D721Med (cell line): Measurements from ENCODE around the gene PNLIPRP1.
A peak's percentile ranks its signal among the peaks of the same experiment; 100 is the strongest.

Experiments
- DNase-seq: peaks from one replicate; pipeline ENCODE4 v3.0.0; 2011; ENCODE audit warnings: low spot score; ENCODE audit not compliant: insufficient read length
- FAIRE-seq: peaks from 2 replicates; lab custom pipeline; 2011; peaks lifted over from hg19 to GRCh38; lab: Jason Lieb, UNC
- TF ChIP-seq, protein P1 (sequence below): IDR thresholded peaks from 2 replicates; pipeline ENCODE4 v1.5.1; 2012; ENCODE audit warnings: mild to moderate bottlenecking, control low read depth; ENCODE audit not compliant: insufficient read depth; ENCODE audit errors: missing control alignments

Gene PNLIPRP1

DNA sequence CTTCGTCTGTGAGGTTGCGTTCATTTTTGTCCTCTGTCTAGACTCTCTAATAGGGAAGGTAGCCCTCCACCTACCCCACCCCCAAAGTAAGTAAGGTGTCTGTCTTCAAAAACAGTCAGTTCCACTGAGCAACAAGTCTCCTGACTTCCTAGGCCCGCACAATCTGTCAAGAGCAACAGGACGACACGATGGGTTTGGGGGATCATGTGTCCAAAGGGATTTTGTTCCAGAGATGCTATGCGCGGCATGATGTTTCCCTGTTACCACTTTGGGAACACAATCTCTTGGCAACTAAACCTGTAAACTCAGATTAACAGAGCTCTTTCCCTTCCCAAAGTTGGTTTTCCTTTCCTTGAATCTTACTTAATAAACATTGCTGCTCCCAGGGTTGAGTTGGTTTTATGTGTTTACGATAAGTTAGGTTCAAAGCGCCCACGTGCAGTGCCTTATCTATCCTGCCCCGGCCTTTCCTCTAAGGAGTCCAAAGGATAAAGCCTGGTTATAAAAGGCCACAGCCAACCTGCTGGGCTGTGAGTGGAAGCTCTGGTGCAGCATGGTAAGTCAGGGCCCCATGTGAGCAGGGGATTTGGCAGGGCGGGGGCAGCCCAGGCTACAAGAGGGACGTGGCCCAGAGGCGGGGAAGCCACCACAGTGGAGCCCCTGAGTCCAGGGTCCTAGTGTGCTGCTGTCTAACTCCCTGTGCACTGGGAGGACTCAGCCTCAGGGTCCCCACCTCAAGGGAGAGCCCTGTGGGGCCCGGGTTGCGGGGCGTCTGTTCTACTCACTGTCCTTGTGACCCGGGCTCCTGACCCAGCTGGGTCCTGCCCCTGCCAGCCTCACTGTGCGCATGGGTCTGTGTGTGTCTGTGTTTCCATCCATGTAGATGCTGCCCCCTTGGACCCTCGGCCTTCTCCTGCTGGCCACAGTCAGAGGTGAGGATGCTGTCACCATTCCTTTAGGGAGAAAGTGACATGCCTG lies 30.0 kb downstream of the PNLIPRP1 start, which contains the start of gene PNLIPRP2:
Gene PNLIPRP2, plus strand, starts transcription at position 531 of the 978 bp plus-strand sequence.
- DNase-seq: no peak
- TF ChIP-seq, protein P1, sequence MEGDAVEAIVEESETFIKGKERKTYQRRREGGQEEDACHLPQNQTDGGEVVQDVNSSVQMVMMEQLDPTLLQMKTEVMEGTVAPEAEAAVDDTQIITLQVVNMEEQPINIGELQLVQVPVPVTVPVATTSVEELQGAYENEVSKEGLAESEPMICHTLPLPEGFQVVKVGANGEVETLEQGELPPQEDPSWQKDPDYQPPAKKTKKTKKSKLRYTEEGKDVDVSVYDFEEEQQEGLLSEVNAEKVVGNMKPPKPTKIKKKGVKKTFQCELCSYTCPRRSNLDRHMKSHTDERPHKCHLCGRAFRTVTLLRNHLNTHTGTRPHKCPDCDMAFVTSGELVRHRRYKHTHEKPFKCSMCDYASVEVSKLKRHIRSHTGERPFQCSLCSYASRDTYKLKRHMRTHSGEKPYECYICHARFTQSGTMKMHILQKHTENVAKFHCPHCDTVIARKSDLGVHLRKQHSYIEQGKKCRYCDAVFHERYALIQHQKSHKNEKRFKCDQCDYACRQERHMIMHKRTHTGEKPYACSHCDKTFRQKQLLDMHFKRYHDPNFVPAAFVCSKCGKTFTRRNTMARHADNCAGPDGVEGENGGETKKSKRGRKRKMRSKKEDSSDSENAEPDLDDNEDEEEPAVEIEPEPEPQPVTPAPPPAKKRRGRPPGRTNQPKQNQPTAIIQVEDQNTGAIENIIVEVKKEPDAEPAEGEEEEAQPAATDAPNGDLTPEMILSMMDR: no peak
- no peak for FAIRE-seq

DNA sequence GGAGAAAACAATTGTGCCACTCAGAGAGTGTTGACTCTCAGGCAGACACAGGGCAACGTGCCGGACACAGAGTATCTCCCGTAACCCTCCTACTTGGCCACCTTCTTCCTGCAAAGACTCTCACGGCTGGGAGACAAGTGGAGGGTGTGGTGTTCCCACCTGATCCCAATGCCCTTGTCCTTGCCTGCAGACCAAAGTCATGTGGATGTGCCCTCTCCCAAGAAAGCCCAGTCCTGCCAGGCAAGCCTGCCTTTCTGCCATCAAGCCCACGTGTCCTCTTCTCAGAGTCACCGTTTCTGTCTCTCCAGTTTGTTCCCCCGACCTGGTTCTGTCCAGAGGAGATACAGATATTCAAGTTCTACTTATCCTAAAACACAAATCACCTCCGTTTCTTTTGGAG lies 30.7 kb downstream of the PNLIPRP1 start:
- TF ChIP-seq, protein P1: no peak
- DNase-seq (no peak), FAIRE-seq (no peak)

DNA sequence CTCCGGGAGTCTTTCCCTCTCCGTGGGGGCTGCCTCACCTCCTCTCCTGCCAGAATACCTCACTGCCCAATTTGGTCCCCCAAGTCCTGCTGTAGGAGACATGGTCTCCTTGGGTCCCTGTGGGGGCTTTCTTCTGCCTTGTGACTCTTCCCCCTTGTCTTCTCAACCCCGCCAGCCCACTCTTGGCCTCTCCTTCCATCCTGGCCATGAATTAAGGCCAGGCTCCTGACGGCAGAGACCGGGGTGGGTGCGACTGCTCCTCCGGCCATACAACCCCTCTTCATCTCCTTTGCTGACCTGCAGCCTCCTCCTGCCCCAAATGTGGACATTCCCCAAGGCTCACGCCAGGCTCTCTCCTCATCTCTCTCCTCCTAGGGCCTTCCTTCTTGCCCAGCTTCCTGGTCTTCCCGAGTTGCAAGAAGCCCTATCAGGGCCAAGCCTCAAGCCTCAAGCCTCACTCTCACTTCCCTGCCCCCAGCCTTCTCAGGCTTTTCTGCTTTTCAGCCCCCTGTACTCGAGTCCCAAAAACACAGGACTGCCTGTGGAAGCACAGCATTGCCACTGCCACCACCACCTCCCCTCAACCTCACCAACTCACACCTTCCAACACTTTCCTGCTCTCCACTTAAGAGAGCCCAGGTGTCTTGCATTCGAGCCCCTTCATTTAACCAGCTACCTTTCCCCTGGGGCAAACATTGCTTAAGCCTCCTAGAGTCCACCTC lies 31.3 kb downstream of the PNLIPRP1 start:
- TF ChIP-seq, protein P1: no peak
- no peak for FAIRE-seq
- DNase-seq: no peak

DNA sequence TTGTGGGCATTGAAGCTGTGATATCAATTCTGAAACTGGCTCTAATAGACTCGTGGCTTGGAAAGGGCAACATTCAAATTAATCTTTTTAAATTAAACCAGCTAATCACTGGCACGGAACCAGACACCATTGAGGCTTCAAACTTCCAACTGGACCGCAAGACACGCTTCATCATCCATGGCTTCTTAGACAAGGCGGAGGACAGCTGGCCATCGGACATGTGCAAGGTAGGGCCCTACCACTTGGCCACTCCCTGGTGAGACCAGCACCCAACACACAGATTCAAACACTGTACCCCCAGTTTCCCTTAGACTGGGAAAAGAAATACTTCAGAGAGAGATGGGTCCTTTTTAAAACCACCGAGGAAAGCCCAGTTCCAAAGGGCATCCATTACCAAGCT lies 35.1 kb downstream of the PNLIPRP1 start:
- no peak for FAIRE-seq
- no peak for DNase-seq
- TF ChIP-seq, protein P1: no peak

DNA sequence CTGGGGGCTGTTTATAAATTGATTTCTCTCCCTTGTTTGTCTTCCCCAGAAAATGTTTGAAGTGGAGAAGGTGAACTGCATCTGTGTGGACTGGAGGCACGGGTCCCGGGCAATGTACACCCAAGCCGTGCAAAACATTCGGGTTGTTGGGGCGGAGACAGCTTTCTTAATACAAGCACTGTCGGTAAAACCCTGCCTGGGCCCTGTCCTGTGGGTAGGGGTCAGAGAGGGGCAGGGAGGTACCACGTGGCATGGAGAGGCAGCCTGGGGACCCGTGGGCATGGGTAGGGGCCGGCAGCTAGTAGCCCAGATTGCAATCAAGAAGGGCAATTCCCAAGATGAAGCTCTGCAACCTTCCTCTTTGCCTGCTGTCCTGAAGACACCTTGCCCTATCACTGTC lies 36.1 kb downstream of the PNLIPRP1 start:
- TF ChIP-seq, protein P1: no peak
- FAIRE-seq (no peak), DNase-seq (no peak)

DNA sequence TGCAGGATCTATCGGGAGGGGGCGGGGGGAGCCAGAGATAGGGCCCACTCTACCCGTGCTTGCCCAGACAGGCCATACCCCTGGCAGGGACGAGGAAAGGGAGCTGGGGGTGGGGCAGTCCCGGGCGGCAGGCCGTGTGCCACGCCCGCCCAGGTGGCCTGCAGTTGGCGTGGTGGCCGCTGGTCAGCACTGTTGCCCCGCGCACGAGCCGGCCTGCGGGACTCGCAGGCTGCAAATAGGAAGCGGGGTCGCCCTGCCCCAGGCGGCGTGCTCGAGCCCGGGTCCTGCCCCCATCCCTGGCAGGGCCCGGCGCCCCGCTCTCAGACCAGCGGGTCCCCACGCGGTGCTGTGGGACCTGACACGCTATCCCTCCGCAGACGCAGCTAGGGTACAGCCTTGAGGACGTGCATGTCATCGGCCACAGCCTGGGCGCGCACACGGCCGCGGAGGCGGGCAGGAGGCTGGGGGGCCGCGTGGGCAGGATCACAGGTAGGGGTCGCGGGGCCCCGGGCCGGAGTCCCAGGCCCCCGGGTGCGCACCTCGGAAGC lies 36.7 kb downstream of the PNLIPRP1 start:
- no peak for DNase-seq
- TF ChIP-seq, protein P1: peak; percentile 15
- no peak for FAIRE-seq
